Stimulated activated naive CD8-positive, alpha-beta T cell treated with anti-CD3 and anti-CD28 coated beads, Interleukin-15, Interleukin-2, amounts not matched to agents 100 ng/mL and 50 ng/mL, for 24 hours (primary cell): ENCODE results near the gene MYO5B.

Experiments used
- H3K27ac Mint-ChIP-seq: one replicate; pipeline ENCODE4 v1.8.0; 2021; ENCODE audit warnings: mild to moderate bottlenecking, mixed read lengths
- H3K27me3 Mint-ChIP-seq: one replicate; pipeline ENCODE4 v1.8.0; 2021; ENCODE audit warnings: mixed read lengths
- H3K36me3 Mint-ChIP-seq: one replicate; pipeline ENCODE4 v1.8.0; 2021; ENCODE audit warnings: low read depth, mixed read lengths
- H3K4me1 Mint-ChIP-seq: one replicate; pipeline ENCODE4 v1.8.0; 2021; ENCODE audit warnings: low read depth, mixed read lengths
- H3K4me3 Mint-ChIP-seq: one replicate; pipeline ENCODE4 v1.8.0; 2021; ENCODE audit warnings: mild to moderate bottlenecking, mixed read lengths
- H3K9me3 Mint-ChIP-seq: one replicate; pipeline ENCODE4 v1.8.0; 2021; ENCODE audit warnings: mixed read lengths

MYO5B gene

GRCh38 chr18:49926106-49926745 is 268.7 kb downstream of the MYO5B start:
- Mint-ChIP-seq H3K27ac (no peak overlapping the region), H3K4me1 (no peaks in the 10 kb centered on the region), H3K27me3 (peaks cover 7% of the 10 kb centered on the region), H3K4me3 (no peak overlapping the region), H3K36me3 (no peaks in the 10 kb centered on the region), H3K9me3 (peaks cover 4% of the 10 kb centered on the region)

GRCh38 chr18:49924293-49924983 is 270.5 kb downstream of the MYO5B start:
- no peaks in the 10 kb centered on the region for H3K4me1 Mint-ChIP-seq
- peaks cover 23% of the 10 kb centered on the region for H3K27me3 Mint-ChIP-seq
- no peak overlapping the region for H3K4me3 Mint-ChIP-seq
- no peaks in the 10 kb centered on the region for H3K36me3 Mint-ChIP-seq
- H3K27ac Mint-ChIP-seq: no peak overlapping the region
- peaks cover 4% of the 10 kb centered on the region for H3K9me3 Mint-ChIP-seq

GRCh38 chr18:49922228-49922627 is 272.7 kb downstream of the MYO5B start:
- Mint-ChIP-seq H3K4me3 (no peak overlapping the region), H3K36me3 (no peaks in the 10 kb centered on the region), H3K4me1 (no peaks in the 10 kb centered on the region), H3K27ac (no peak overlapping the region), H3K9me3 (peaks cover 4% of the 10 kb centered on the region), H3K27me3 (peaks cover 33% of the 10 kb centered on the region)

- Mint-ChIP-seq H3K4me1 (no peaks in the 10 kb centered on the region), H3K27me3 (peaks cover 35% of the 10 kb centered on the region)
These were observed 273.5 kb downstream of the MYO5B start for GRCh38 chr18:49921318-49921985.

GRCh38 chr18:49920731-49921130 is 274.2 kb downstream of the MYO5B start:
- H3K27ac Mint-ChIP-seq: no peak overlapping the region
- H3K4me3 Mint-ChIP-seq: no peak overlapping the region
- no peaks in the 10 kb centered on the region for H3K4me1 Mint-ChIP-seq
- peaks cover 35% of the 10 kb centered on the region for H3K27me3 Mint-ChIP-seq
- no peaks in the 10 kb centered on the region for H3K36me3 Mint-ChIP-seq
- peaks cover 4% of the 10 kb centered on the region for H3K9me3 Mint-ChIP-seq

More at GRCh38 chr18:49921318-49921985, 273.5 kb downstream of the MYO5B start:
- H3K4me3 Mint-ChIP-seq: no peak overlapping the region
- H3K27ac Mint-ChIP-seq: no peak overlapping the region
- H3K9me3 Mint-ChIP-seq: peaks cover 4% of the 10 kb centered on the region
- no peaks in the 10 kb centered on the region for H3K36me3 Mint-ChIP-seq

GRCh38 chr18:49917742-49918141 is 277.2 kb downstream of the MYO5B start:
- H3K9me3 Mint-ChIP-seq: peaks cover 8% of the 10 kb centered on the region
- H3K4me1 Mint-ChIP-seq: no peaks in the 10 kb centered on the region
- H3K27ac Mint-ChIP-seq: no peak overlapping the region
- no peaks in the 10 kb centered on the region for H3K36me3 Mint-ChIP-seq
- no peak overlapping the region for H3K4me3 Mint-ChIP-seq
- H3K27me3 Mint-ChIP-seq: peaks cover 36% of the 10 kb centered on the region

GRCh38 chr18:49915352-49915751 is 279.6 kb downstream of the MYO5B start:
- Mint-ChIP-seq H3K27me3 (peaks cover 24% of the 10 kb centered on the region), H3K9me3 (peaks cover 8% of the 10 kb centered on the region), H3K27ac (no peak overlapping the region), H3K4me3 (no peak overlapping the region), H3K36me3 (no peaks in the 10 kb centered on the region), H3K4me1 (no peaks in the 10 kb centered on the region)

- Mint-ChIP-seq H3K27ac (no peak overlapping the region), H3K36me3 (no peaks in the 10 kb centered on the region), H3K27me3 (peaks cover 13% of the 10 kb centered on the region), H3K9me3 (peaks cover 8% of the 10 kb centered on the region), H3K4me3 (no peak overlapping the region), H3K4me1 (no peaks in the 10 kb centered on the region)
These were observed 281.7 kb downstream of the MYO5B start for GRCh38 chr18:49913221-49913620.

- Mint-ChIP-seq H3K9me3 (peaks cover 8% of the 10 kb centered on the region), H3K4me1 (no peaks in the 10 kb centered on the region), H3K36me3 (no peaks in the 10 kb centered on the region), H3K27ac (no peak overlapping the region), H3K4me3 (no peak overlapping the region), H3K27me3 (peaks cover 14% of the 10 kb centered on the region)
These were observed 283.5 kb downstream of the MYO5B start for GRCh38 chr18:49911427-49911826.

- H3K27ac Mint-ChIP-seq: no peak overlapping the region
- H3K4me1 Mint-ChIP-seq: no peaks in the 10 kb centered on the region
- H3K4me3 Mint-ChIP-seq: no peak overlapping the region
- peaks cover 14% of the 10 kb centered on the region for H3K27me3 Mint-ChIP-seq
- peaks cover 8% of the 10 kb centered on the region for H3K9me3 Mint-ChIP-seq
- no peaks in the 10 kb centered on the region for H3K36me3 Mint-ChIP-seq
These were observed 284.0 kb downstream of the MYO5B start for GRCh38 chr18:49910986-49911385.

- H3K4me1 Mint-ChIP-seq: no peaks in the 10 kb centered on the region
- H3K4me3 Mint-ChIP-seq: no peak overlapping the region
- no peaks in the 10 kb centered on the region for H3K36me3 Mint-ChIP-seq
- H3K27me3 Mint-ChIP-seq: peaks cover 14% of the 10 kb centered on the region
- H3K9me3 Mint-ChIP-seq: peaks cover 8% of the 10 kb centered on the region
- H3K27ac Mint-ChIP-seq: no peak overlapping the region
These were observed 284.9 kb downstream of the MYO5B start for GRCh38 chr18:49910019-49910418.

- H3K4me3 Mint-ChIP-seq: no peak overlapping the region
- H3K36me3 Mint-ChIP-seq: no peaks in the 10 kb centered on the region
- no peaks in the 10 kb centered on the region for H3K9me3 Mint-ChIP-seq
- peaks cover 9% of the 10 kb centered on the region for H3K27me3 Mint-ChIP-seq
- no peak overlapping the region for H3K27ac Mint-ChIP-seq
- no peaks in the 10 kb centered on the region for H3K4me1 Mint-ChIP-seq
These were observed 287.5 kb downstream of the MYO5B start for GRCh38 chr18:49907346-49907929.

- Mint-ChIP-seq H3K36me3 (no peaks in the 10 kb centered on the region), H3K4me1 (no peaks in the 10 kb centered on the region), H3K4me3 (no peak overlapping the region), H3K27ac (no peak overlapping the region), H3K27me3 (peaks cover 9% of the 10 kb centered on the region), H3K9me3 (no peaks in the 10 kb centered on the region)
These were observed 289.2 kb downstream of the MYO5B start for GRCh38 chr18:49905771-49906170.

- H3K4me1 Mint-ChIP-seq: no peaks in the 10 kb centered on the region
These were observed 289.9 kb downstream of the MYO5B start for GRCh38 chr18:49904871-49905555.

More at GRCh38 chr18:49904871-49905555, 289.9 kb downstream of the MYO5B start:
- no peak overlapping the region for H3K4me3 Mint-ChIP-seq
- H3K27ac Mint-ChIP-seq: peak overlapping the region; percentile 40
- no peaks in the 10 kb centered on the region for H3K36me3 Mint-ChIP-seq
- H3K27me3 Mint-ChIP-seq: peaks cover 9% of the 10 kb centered on the region
- H3K9me3 Mint-ChIP-seq: no peaks in the 10 kb centered on the region
